IMR-90 (cell line): Measurements from ENCODE around the gene YPEL5. TPM values are rescaled to one million over a fixed set of nuclear protein-coding genes. Genes with fewer than 3 reads are reported as not detected.

Source experiments
- ATAC-seq: fragments of 200-7000 bp; cut with Tn5 transposase; 2 replicates; pipeline ENCODE4 v1.9.1; 2020; ENCODE audit warnings: low read depth, mild to moderate bottlenecking, moderate library complexity
- BruUV-seq: library from RNA; stranded (reverse); fragments of 400-500 nt; replicated peaks from 2 replicates; lab custom pipeline; 2021; lab: Mats Ljungman, UMichigan
- CTCF ChIA-PET: fragments of 300-600 bp; formaldehyde crosslinking; extraction: SDS; loops from one replicate; lab custom pipeline; 2021; ENCODE audit warnings: antibody characterized with exemption; lab: Yijun Ruan, JAX
- POLR2A ChIA-PET: fragments of 300-600 bp; sonication (Branson Sonifier 250); formaldehyde crosslinking; loops from one replicate; lab custom pipeline; 2022; ENCODE audit warnings: antibody characterized with exemption; ENCODE audit not compliant: unreplicated experiment; lab: Charles Lee
- DNase-seq: peaks from one replicate; pipeline ENCODE4 v3.0.0; 2013
- H2AFZ ChIP-seq: replicated peaks from 2 replicates; pipeline ENCODE3; 2013; ENCODE audit warnings: low read length, mild to moderate bottlenecking; ENCODE audit not compliant: poor library complexity
- H2AK5ac ChIP-seq: 2 replicates; pipeline ENCODE4 v1.6.1; 2013; ENCODE audit warnings: low read depth, low read length, inconsistent platforms
- H2AK9ac ChIP-seq: replicated peaks from 2 replicates; pipeline ENCODE3; 2013; ENCODE audit warnings: mild to moderate bottlenecking, low read depth, low read length, moderate library complexity; ENCODE audit not compliant: poor library complexity
- H2BK120ac ChIP-seq: 2 replicates; pipeline ENCODE4 v1.6.1; 2013; ENCODE audit warnings: low read depth, low read length, inconsistent platforms
- H2BK15ac ChIP-seq: 3 replicates; pipeline ENCODE4 v1.6.1; 2013; ENCODE audit warnings: low read depth, low read length, inconsistent platforms
- H2BK20ac ChIP-seq: 2 replicates; pipeline ENCODE4 v1.6.1; 2013; ENCODE audit warnings: low read depth, mild to moderate bottlenecking, inconsistent platforms, low read length, moderate library complexity
- H2BK5ac ChIP-seq: 2 replicates; pipeline ENCODE4 v1.6.1; 2013; ENCODE audit warnings: mild to moderate bottlenecking, low read depth, low read length, inconsistent platforms; ENCODE audit not compliant: poor library complexity, severe bottlenecking
- H3K14ac ChIP-seq: replicated peaks from 2 replicates; pipeline ENCODE4 v1.6.1; 2013; ENCODE audit warnings: low read depth, low read length, inconsistent platforms
- H3K18ac ChIP-seq: 2 replicates; pipeline ENCODE4 v1.6.1; 2013; ENCODE audit warnings: low read depth, low read length, control low read depth
- H3K23ac ChIP-seq: 2 replicates; pipeline ENCODE4 v1.6.1; 2013; ENCODE audit warnings: low read depth, low read length, inconsistent platforms
- H3K27ac ChIP-seq: 2 replicates; pipeline ENCODE4 v1.5.1; 2013; ENCODE audit warnings: mild to moderate bottlenecking, control low read depth, low read length; ENCODE audit not compliant: insufficient read depth
- H3K27me3 ChIP-seq: 2 replicates; pipeline ENCODE4 v1.6.1; 2013; ENCODE audit warnings: low read length; ENCODE audit not compliant: control insufficient read depth, insufficient read depth
- H3K36me3 ChIP-seq: 2 replicates; pipeline ENCODE4 v1.6.1; 2013; ENCODE audit warnings: low read length, mixed read lengths; ENCODE audit not compliant: control insufficient read depth, insufficient read depth
- H3K4ac ChIP-seq: 2 replicates; pipeline ENCODE4 v1.6.1; 2013; ENCODE audit warnings: low read depth, low read length, inconsistent platforms
- H3K4me1 ChIP-seq: 2 replicates; pipeline ENCODE4 v1.6.1; 2013; ENCODE audit warnings: low read length, mixed read lengths; ENCODE audit not compliant: control insufficient read depth, insufficient read depth
- H3K4me2 ChIP-seq: 2 replicates; pipeline ENCODE4 v1.6.1; 2013; ENCODE audit warnings: low read depth, mild to moderate bottlenecking, control low read depth, low read length, moderate library complexity
- H3K4me3 ChIP-seq: 2 replicates; pipeline ENCODE4 v1.5.1; 2013; ENCODE audit warnings: low read depth, mild to moderate bottlenecking, control low read depth, low read length, moderate library complexity; ENCODE audit not compliant: insufficient read depth
- H3K56ac ChIP-seq: 2 replicates; pipeline ENCODE4 v1.6.1; 2013; ENCODE audit warnings: low read length, inconsistent platforms; ENCODE audit not compliant: insufficient read depth; ENCODE audit errors: extremely low read depth
- H3K79me1 ChIP-seq, 2 experiments: 2 replicates each; pipeline ENCODE4 v1.6.1; 2013; ENCODE audit warnings: low read length in 2 of 2, inconsistent platforms in 1 of 2, low read depth in 1 of 2
- H3K9ac ChIP-seq: 2 replicates; pipeline ENCODE4 v1.6.1; 2013; ENCODE audit warnings: low read depth, low read length, control low read depth
- H3K9me1 ChIP-seq: 2 replicates; pipeline ENCODE4 v1.6.1; 2013; ENCODE audit warnings: low read length, inconsistent platforms; ENCODE audit not compliant: insufficient read depth
- H3K9me3 ChIP-seq: 2 replicates; pipeline ENCODE4 v1.6.1; 2013; ENCODE audit warnings: low read length; ENCODE audit not compliant: control insufficient read depth, insufficient read depth
- H4K20me1 ChIP-seq: 2 replicates; pipeline ENCODE4 v1.6.1; 2013; ENCODE audit warnings: low read length, inconsistent platforms; ENCODE audit not compliant: insufficient read depth
- H4K5ac ChIP-seq: 2 replicates; pipeline ENCODE4 v1.6.1; 2013; ENCODE audit warnings: mild to moderate bottlenecking, low read depth, low read length, control low read depth
- H4K8ac ChIP-seq, 2 experiments: 2 replicates each; pipeline ENCODE4 v1.6.1; 2013; ENCODE audit warnings: low read depth in 2 of 2, low read length in 2 of 2, control low read depth in 1 of 2, inconsistent platforms in 1 of 2
- H4K91ac ChIP-seq: 2 replicates; pipeline ENCODE4 v1.6.1; 2013; ENCODE audit warnings: low read depth, low read length, inconsistent platforms; ENCODE audit not compliant: insufficient read depth
- BHLHE40 ChIP-seq: fragments of 150-350 bp; IDR thresholded peaks from 2 replicates; pipeline ENCODE4 v1.6.1; 2016; ENCODE audit warnings: mild to moderate bottlenecking, low read depth, low read length
- CHD1 ChIP-seq: IDR thresholded peaks from 2 replicates; pipeline ENCODE4 v1.6.1; 2012; ENCODE audit warnings: low read depth, low read length, improper control_type of control experiment
- CTCF ChIP-seq: conservative IDR thresholded peaks from 2 replicates; pipeline ENCODE4 v1.5.1; 2012; ENCODE audit warnings: mild to moderate bottlenecking, low read depth, low read length, improper control_type of control experiment
- ELK1 ChIP-seq: fragments of 150-350 bp; IDR thresholded peaks from 2 replicates; pipeline ENCODE4 v1.6.1; 2016; ENCODE audit warnings: low read depth, mild to moderate bottlenecking, low read length, moderate library complexity, borderline replicate concordance
- FOS ChIP-seq: fragments of 150-350 bp; IDR thresholded peaks from 2 replicates; pipeline ENCODE4 v1.6.1; 2016; ENCODE audit warnings: low read depth, low read length
- MAFK ChIP-seq: IDR thresholded peaks from 2 replicates; pipeline ENCODE4 v1.6.1; 2012; ENCODE audit warnings: low read depth, low read length, improper control_type of control experiment
- MAZ ChIP-seq: IDR thresholded peaks from 2 replicates; pipeline ENCODE4 v1.6.1; 2012; ENCODE audit warnings: low read depth, mild to moderate bottlenecking, low read length, improper control_type of control experiment, moderate library complexity, borderline replicate concordance
- POLR2A ChIP-seq: IDR thresholded peaks from 2 replicates; pipeline ENCODE4 v1.6.1; 2012; ENCODE audit warnings: mild to moderate bottlenecking, low read depth, low read length
- RAD21 ChIP-seq: IDR thresholded peaks from 2 replicates; pipeline ENCODE4 v1.6.1; 2012; ENCODE audit warnings: low read length, improper control_type of control experiment
- RCOR1 ChIP-seq: IDR thresholded peaks from 2 replicates; pipeline ENCODE4 v1.6.1; 2012; ENCODE audit warnings: mild to moderate bottlenecking, low read length, improper control_type of control experiment; ENCODE audit not compliant: insufficient replicate concordance
- RFX5 ChIP-seq: IDR thresholded peaks from 2 replicates; pipeline ENCODE4 v1.8.0; 2012; ENCODE audit warnings: low read depth, mild to moderate bottlenecking, low read length, moderate library complexity
- SMC3 ChIP-seq: fragments of 150-350 bp; IDR thresholded peaks from 2 replicates; pipeline ENCODE4 v1.6.1; 2016; ENCODE audit warnings: low read depth, mild to moderate bottlenecking, antibody characterized with exemption, low read length, moderate library complexity
- USF2 ChIP-seq: fragments of 150-350 bp; IDR thresholded peaks from 2 replicates; pipeline ENCODE4 v1.6.1; 2017; ENCODE audit warnings: mild to moderate bottlenecking, antibody characterized with exemption, low read length, low read depth
- WGBS, 2 experiments: methylation state at CpG; one replicate each; pipeline versions ENCODE4 v1.1.5 to v1.1.7; 2013; ENCODE audit warnings: missing lambda C conversion rate in 2 of 2; ENCODE audit not compliant: insufficient read length in 1 of 2; ENCODE audit errors: extremely low coverage in 2 of 2; 5-methylcytosine and 5-hydroxymethylcytosine counted together
- dilution Hi-C: fragments of 300-500 bp; cut with HindIII; formaldehyde crosslinking; loops from one replicate; pipeline ENCODE4 v1.14.3; 2018; ENCODE audit warnings: low sequenced_read_pairs; ENCODE audit not compliant: unreplicated experiment
- in situ Hi-C: fragments of 300-500 bp; cut with MboI; formaldehyde crosslinking; loops from 3 replicates; pipeline ENCODE4 v1.14.3; 2019; ENCODE audit warnings: low sequenced_read_pairs, inconsistent platforms, mixed read lengths
- intact Hi-C: fragments of 100-400 bp; cut with micrococcal nuclease; formaldehyde crosslinking; loops from 2 replicates; pipeline ENCODE4 v1.10.0; 2022
- polyA plus RNA-seq, 3 experiments: library from polyadenylated mRNA; depleted of rRNA; stranded (reverse); fragments of >200 nt; gene quantifications; 2 replicates each; pipeline ENCODE4 v1.2.3, GENCODE V29; 2012; ENCODE audit warnings: low replicate concordance in 1 of 3
- total RNA-seq: library from RNA; depleted of rRNA; stranded (reverse); fragments of >200 nt; gene quantifications from 2 replicates; pipeline ENCODE4 v1.2.3, GENCODE V29; 2012

The YPEL5 gene
- total and polyA plus RNA-seq, 2 of the 4 experiments (the other 2 are of a cell fraction) = 40.7 to 62.6 TPM

GRCh38 chr2:30155889-30156658 lies 9.3 kb downstream of the YPEL5 start:
- no peaks in the 10 kb centered on the region for H3K27me3 ChIP-seq
- H4K8ac ChIP-seq = no peak overlapping the region
- H2AFZ ChIP-seq = no peak overlapping the region
- 83% methylated on average over 1 of the region's 3 CpGs; no CpG with 5 or more reads in 1 of the 2 experiments for WGBS, 2 experiments
- no peak overlapping the region for H3K14ac ChIP-seq
- CTCF ChIA-PET = interaction anchor here (2.2 to 2.9 kb wide), 2 partner anchors 9 to 555 kb away, joined by 6 to 20 read pairs; no protein-coding TSS in a partner anchor
- no peak overlapping the region for H3K18ac ChIP-seq
- no peak overlapping the region for H3K4me3 ChIP-seq
- no TSS peak for BruUV-seq
- peaks cover 25 to 33% of the 10 kb centered on the region in 2 experiments for H3K79me1 ChIP-seq
- no peak overlapping the region for H4K5ac ChIP-seq
- in situ Hi-C loops = loop anchor here (25.0 kb wide), 2 partner anchors 1006 to 1181 kb away; no protein-coding TSS in a partner anchor
- intact Hi-C loops = no loop called here
- H4K20me1 ChIP-seq = peaks cover 6% of the 10 kb centered on the region; the same call in 1 of the 2 replicates
- dilution Hi-C loops = no loop called here
- no peak overlapping the region for H2BK20ac ChIP-seq
- peaks cover 17% of the 10 kb centered on the region for H3K36me3 ChIP-seq
- POLR2A ChIA-PET = no interaction called here
- H3K9me3 ChIP-seq = no peaks in the 10 kb centered on the region
- no peak for ATAC-seq
- no peak overlapping the region for H3K23ac ChIP-seq
- H3K4ac ChIP-seq = no peak overlapping the region
- no peak overlapping the region for H3K27ac ChIP-seq
- H2BK15ac ChIP-seq = no peak overlapping the region
- no peak overlapping the region for H3K9ac ChIP-seq
- H2BK120ac ChIP-seq = no peak overlapping the region
- H3K4me1 ChIP-seq = peaks cover 2% of the 10 kb centered on the region; the same call in 1 of the 2 replicates
- no peak overlapping the region for H2BK5ac ChIP-seq
- no peak overlapping the region for H3K56ac ChIP-seq
- H3K4me2 ChIP-seq = no peak overlapping the region
- no peak overlapping the region for H2AK5ac ChIP-seq
- no peak overlapping the region for H4K91ac ChIP-seq
- H2AK9ac ChIP-seq = no peak overlapping the region
- H3K9me1 ChIP-seq = no peaks in the 10 kb centered on the region
- TF ChIP-seq RAD21 = no peak
- no peak for TF ChIP-seq ELK1
- TF ChIP-seq MAZ = no peak
- TF ChIP-seq MAFK = no peak
- TF ChIP-seq RCOR1 = no peak
- no peak for TF ChIP-seq USF2
- no peak for TF ChIP-seq CTCF
- TF ChIP-seq BHLHE40 = no peak
- no peak for TF ChIP-seq FOS
- no peak for TF ChIP-seq CHD1
- no peak for TF ChIP-seq POLR2A
- TF ChIP-seq SMC3 = no peak
- TF ChIP-seq RFX5 = no peak
- DNase-seq = no peak
